Measurements from ENCODE around the gene RNASEH2A.

RNASEH2A gene

GRCh38 chr19:12794196-12794941 lies 12.0 kb upstream of the RNASEH2A start:
- H3K27ac ChIP-seq (ENCODE audit: low read length), result peak overlapping the region; percentile 92
- H4K20me1 ChIP-seq (ENCODE audit: insufficient read depth, low read length), result peaks cover 4% of the 10 kb centered on the region; the same call in 1 of the 2 replicates
- no peaks in the 10 kb centered on the region for H3K27me3 ChIP-seq (ENCODE audit: low read depth, low read length)
- H3K9ac ChIP-seq (ENCODE audit: low read length), result peak overlapping the region; percentile 83
- H2AFZ ChIP-seq (ENCODE audit: low read depth, low read length), result no peak overlapping the region
- peaks cover 36% of the 10 kb centered on the region for H3K4me1 ChIP-seq (ENCODE audit: low read length)
- peak overlapping the region; percentile 87 for H3K4me3 ChIP-seq (ENCODE audit: low read length)
- TF ChIP-seq EZH2phosphoT487 (IDR thresholded peaks at IDR 0.05; ENCODE audit: low read depth), result no peak
- 0 out of 2 replicates have a peak, but pooled peaks have one; percentile 1 for TF ChIP-seq CTCF (IDR thresholded peaks at IDR 0.05; ENCODE audit: low read depth, low read length)
- peaks cover 19% of the 10 kb centered on the region for H3K36me3 ChIP-seq (replicated peaks; ENCODE audit: low read depth, low read length)
- no peaks in the 10 kb centered on the region for H3K9me3 ChIP-seq (ENCODE audit: insufficient read depth, low read length)
- peaks cover 49% of the 10 kb centered on the region for H3K79me2 ChIP-seq (ENCODE audit: low read length)
- H3K4me2 ChIP-seq (ENCODE audit: low read length), result peak overlapping the region; percentile 71

GRCh38 chr19:12794971-12795381 lies 11.4 kb upstream of the RNASEH2A start:
- Histone ChIP-seq H3K27ac (ENCODE audit: low read length) (peak overlapping the region; percentile 92), H3K4me1 (ENCODE audit: low read length) (peaks cover 36% of the 10 kb centered on the region), H3K4me2 (ENCODE audit: low read length) (peak overlapping the region; percentile 71), H3K79me2 (ENCODE audit: low read length) (peaks cover 54% of the 10 kb centered on the region), H3K36me3 (replicated peaks; ENCODE audit: low read depth, low read length) (peaks cover 24% of the 10 kb centered on the region), H4K20me1 (ENCODE audit: insufficient read depth, low read length) (peaks cover 4% of the 10 kb centered on the region; the same call in 1 of the 2 replicates), H2AFZ (ENCODE audit: low read depth, low read length) (no peak overlapping the region), H3K9ac (ENCODE audit: low read length) (peak overlapping the region; percentile 83), H3K9me3 (ENCODE audit: insufficient read depth, low read length) (no peaks in the 10 kb centered on the region), H3K4me3 (ENCODE audit: low read length) (peak overlapping the region; percentile 87; the same call in 1 of the 2 replicates), H3K27me3 (ENCODE audit: low read depth, low read length) (no peaks in the 10 kb centered on the region)
- no peak for TF ChIP-seq EZH2phosphoT487 (IDR thresholded peaks at IDR 0.05; ENCODE audit: low read depth)
- TF ChIP-seq CTCF (IDR thresholded peaks at IDR 0.05; ENCODE audit: low read depth, low read length), result no peak

GRCh38 chr19:12796146-12797071 lies 10.0 kb upstream of the RNASEH2A start:
- Histone ChIP-seq H3K79me2 (ENCODE audit: low read length) (peaks cover 58% of the 10 kb centered on the region), H3K4me1 (ENCODE audit: low read length) (peaks cover 38% of the 10 kb centered on the region), H3K36me3 (replicated peaks; ENCODE audit: low read depth, low read length) (peaks cover 32% of the 10 kb centered on the region), H3K9ac (ENCODE audit: low read length) (peak overlapping the region; percentile 49), H3K4me2 (ENCODE audit: low read length) (peak overlapping the region; percentile 71), H3K27ac (ENCODE audit: low read length) (peak overlapping the region; percentile 74), H2AFZ (ENCODE audit: low read depth, low read length) (no peak overlapping the region), H3K27me3 (ENCODE audit: low read depth, low read length) (no peaks in the 10 kb centered on the region), H3K9me3 (ENCODE audit: insufficient read depth, low read length) (no peaks in the 10 kb centered on the region), H4K20me1 (ENCODE audit: insufficient read depth, low read length) (peaks cover 4% of the 10 kb centered on the region; the same call in 1 of the 2 replicates), H3K4me3 (ENCODE audit: low read length) (peak overlapping the region; percentile 51)
- no peak for TF ChIP-seq EZH2phosphoT487 (IDR thresholded peaks at IDR 0.05; ENCODE audit: low read depth)
- peak; percentile 98 for TF ChIP-seq CTCF (IDR thresholded peaks at IDR 0.05; ENCODE audit: low read depth, low read length)

Data from OCI-LY3 (cell line).